SK-N-SH (cell line): ENCODE results near the gene TOX4. TPM values are rescaled to one million over a fixed set of nuclear protein-coding genes. Genes with fewer than 3 reads are reported as not detected.

Experiments
- CTCF ChIA-PET: fragments of 300-600, 350-600 bp; formaldehyde crosslinking; extraction: SDS; loops from one replicate; lab custom pipeline; 2021; lab: Yijun Ruan, JAX
- POLR2A ChIA-PET: fragments of 350-600 bp; sonication (Branson Sonifier 250); formaldehyde crosslinking; extraction: SDS; loops from one replicate; lab custom pipeline; 2020; ENCODE audit warnings: antibody characterized with exemption, inconsistent platforms; lab: Yijun Ruan, JAX
- DNase-seq: peaks from one replicate; pipeline ENCODE4 v3.0.0; 2012
- H2AFZ ChIP-seq: fragments of 200-600 bp; sonication (generic); 2 replicates; pipeline ENCODE4 v1.8.1; 2016; ENCODE audit warnings: antibody characterized with exemption, mild to moderate bottlenecking, low read depth
- H3F3A ChIP-seq: fragments of 200-600 bp; sonication (generic); replicated peaks from 2 replicates; pipeline ENCODE3; 2016; ENCODE audit warnings: antibody characterized with exemption, mild to moderate bottlenecking; ENCODE audit not compliant: insufficient read depth
- H3K27ac ChIP-seq, 2 experiments: fragments of 200-500 bp in 1 of 2; fragments of 200-600 bp in 1 of 2; sonication (Bioruptor generic) in 1 of 2; sonication (generic), shearing (Covaris generic) in 1 of 2; 2 replicates each; pipeline versions ENCODE4 v1.5.1 to v1.6.1; 2014 to 2016; ENCODE audit warnings: low read depth in 2 of 2, inconsistent platforms in 1 of 2, low read length in 1 of 2, mild to moderate bottlenecking in 1 of 2, mixed read lengths in 1 of 2
- H3K27me3 ChIP-seq: fragments of 200-600 bp; sonication (generic), shearing (Covaris generic); 2 replicates; pipeline ENCODE4 v1.6.1; 2016; ENCODE audit warnings: mixed run types; ENCODE audit not compliant: insufficient read depth
- H3K36me3 ChIP-seq, 2 experiments: fragments of 200-500 bp in 1 of 2; fragments of 200-600 bp in 1 of 2; sonication (Bioruptor generic) in 1 of 2; sonication (generic) in 1 of 2; replicated peaks in 1 of 2; 2 replicates each; pipeline versions ENCODE3 to v1.5.1; 2014 to 2016; ENCODE audit warnings: low read length in 1 of 2, mild to moderate bottlenecking in 1 of 2; ENCODE audit not compliant: insufficient read depth in 2 of 2, control insufficient read depth in 1 of 2
- H3K4me1 ChIP-seq, 2 experiments: fragments of 200-500 bp in 1 of 2; fragments of 200-600 bp in 1 of 2; sonication (Bioruptor generic) in 1 of 2; sonication (generic), shearing (Covaris generic) in 1 of 2; 2 replicates each; pipeline versions ENCODE4 v1.5.1 to v1.6.1; 2014 to 2016; ENCODE audit warnings: low read depth in 1 of 2, low read length in 1 of 2, mixed run types in 1 of 2; ENCODE audit not compliant: insufficient read depth in 2 of 2, control insufficient read depth in 1 of 2
- H3K4me2 ChIP-seq: fragments of 200-600 bp; sonication (generic), shearing (Covaris generic); 2 replicates; pipeline ENCODE4 v1.6.1; 2017; ENCODE audit warnings: mixed run types
- H3K4me3 ChIP-seq, 2 experiments: fragments of 200-500 bp in 1 of 2; fragments of 200-600 bp in 1 of 2; sonication (Bioruptor generic) in 1 of 2; sonication (generic), shearing (Covaris generic) in 1 of 2; 2 replicates each; pipeline versions ENCODE4 v1.5.1 to v1.8.1; 2014 to 2016; ENCODE audit warnings: low read depth in 2 of 2, inconsistent platforms in 1 of 2, low read length in 1 of 2, mild to moderate bottlenecking in 1 of 2, mixed read lengths in 1 of 2, moderate library complexity in 1 of 2
- H3K79me2 ChIP-seq: fragments of 200-600 bp; sonication (generic); 2 replicates; pipeline ENCODE4 v1.8.1; 2017; ENCODE audit warnings: mild to moderate bottlenecking; ENCODE audit not compliant: insufficient read depth
- H3K9ac ChIP-seq: fragments of 200-600 bp; sonication (generic); 2 replicates; pipeline ENCODE4 v1.6.1; 2017; ENCODE audit warnings: mixed run types
- H3K9me2 ChIP-seq: fragments of 200-600 bp; sonication (generic); 2 replicates; pipeline ENCODE4 v1.6.1; 2017; ENCODE audit warnings: mixed run types
- H3K9me3 ChIP-seq: fragments of 200-600 bp; sonication (generic); 2 replicates; pipeline ENCODE4 v1.6.1; 2017; ENCODE audit warnings: mixed run types, mild to moderate bottlenecking, moderate library complexity
- H4K20me1 ChIP-seq: fragments of 200-600 bp; sonication (generic); 2 replicates; pipeline ENCODE4 v1.6.1; 2017; ENCODE audit warnings: mild to moderate bottlenecking, mixed run types; ENCODE audit not compliant: insufficient read depth
- CTCF ChIP-seq: fragments of 200-600 bp; sonication (generic); IDR thresholded peaks from 2 replicates; pipeline ENCODE4 v1.6.1; 2017; ENCODE audit warnings: antibody characterized with exemption, mild to moderate bottlenecking, moderate library complexity
- FOSL2 ChIP-seq: IDR thresholded peaks from 2 replicates; pipeline ENCODE4 v1.4.0; 2012; ENCODE audit warnings: low read depth, mild to moderate bottlenecking, moderate library complexity, borderline replicate concordance
- GATA2 ChIP-seq: sonication (generic); formaldehyde crosslinking; IDR thresholded peaks from 2 replicates; pipeline ENCODE4 v1.5.0; 2020; ENCODE audit warnings: mild to moderate bottlenecking, missing genetic modification reagents
- JUND ChIP-seq: IDR thresholded peaks from 2 replicates; pipeline ENCODE4 v1.4.0; 2012
- MAX ChIP-seq: IDR thresholded peaks from 2 replicates; pipeline ENCODE4 v1.4.0; 2012; ENCODE audit warnings: low read depth
- MXI1 ChIP-seq: IDR thresholded peaks from 2 replicates; pipeline ENCODE4 v1.6.1; 2012; ENCODE audit warnings: mild to moderate bottlenecking, low read depth, low read length, improper control_type of control experiment
- NFIC ChIP-seq: IDR thresholded peaks from 2 replicates; pipeline ENCODE4 v1.4.0; 2012; ENCODE audit warnings: borderline replicate concordance
- PBX3 ChIP-seq: IDR thresholded peaks from 2 replicates; pipeline ENCODE4; 2012
- POLR2AphosphoS5 ChIP-seq: IDR thresholded peaks from 2 replicates; pipeline ENCODE4 v1.6.1; 2012; ENCODE audit warnings: low read depth, low read length
- REST ChIP-seq: IDR thresholded peaks from 2 replicates; pipeline ENCODE4 v1.6.1; 2012; ENCODE audit warnings: mild to moderate bottlenecking, low read depth, low read length, moderate library complexity
- RFX5 ChIP-seq: IDR thresholded peaks from 2 replicates; pipeline ENCODE4 v1.6.1; 2012; ENCODE audit warnings: mild to moderate bottlenecking, improper control_type of control experiment, low read length
- RXRA ChIP-seq: IDR thresholded peaks from 2 replicates; pipeline ENCODE4 v1.4.0; 2012; ENCODE audit warnings: low read depth, mild to moderate bottlenecking, borderline replicate concordance
- SMC3 ChIP-seq: IDR thresholded peaks from 2 replicates; pipeline ENCODE4 v1.6.1; 2012; ENCODE audit warnings: low read depth, low read length, improper control_type of control experiment
- TAF1 ChIP-seq: IDR thresholded peaks from 2 replicates; pipeline ENCODE4 v1.6.1; 2012; ENCODE audit warnings: low read depth, mild to moderate bottlenecking, low read length, moderate library complexity, borderline replicate concordance
- TEAD4 ChIP-seq: IDR thresholded peaks from 2 replicates; pipeline ENCODE4 v1.4.0; 2012; ENCODE audit warnings: mild to moderate bottlenecking, borderline replicate concordance; ENCODE audit not compliant: insufficient read depth
- USF1 ChIP-seq: IDR thresholded peaks from 2 replicates; pipeline ENCODE4 v1.4.0; 2012; ENCODE audit warnings: low read depth, borderline replicate concordance
- USF2 ChIP-seq: fragments of 150-350 bp; IDR thresholded peaks from 2 replicates; pipeline ENCODE4 v1.6.1; 2017; ENCODE audit warnings: antibody characterized with exemption, low read length, low read depth, borderline replicate concordance
- WGBS: methylation state at CpG from one replicate; pipeline ENCODE4 v1.1.6; 2017; ENCODE audit warnings: low lambda C conversion rate; 5-methylcytosine and 5-hydroxymethylcytosine counted together
- polyA plus RNA-seq, 3 experiments: library from polyadenylated mRNA; depleted of rRNA; stranded (reverse); fragments of >200 nt; gene quantifications; 2 replicates each; pipeline ENCODE4 v1.2.3, GENCODE V29; 2012

The TOX4 gene
- polyA plus RNA-seq, 1 of the 3 experiments (the other 2 are of a cell fraction) = 52.3 TPM

- Histone ChIP-seq H3K4me2 (no peak overlapping the region), H3K36me3 (no peaks in the 10 kb centered on the region), H3K9me3 (no peaks in the 10 kb centered on the region), H3K9ac (no peak overlapping the region), H3K27ac (no peak overlapping the region), H4K20me1 (no peaks in the 10 kb centered on the region), H3F3A (no peaks in the 10 kb centered on the region), H3K4me3 (no peak overlapping the region), H3K79me2 (no peaks in the 10 kb centered on the region), H3K9me2 (no peaks in the 10 kb centered on the region), H2AFZ (no peak overlapping the region), H3K4me1 (no peaks in the 10 kb centered on the region; a peak in 1 of 4 replicates), H3K27me3 (no peaks in the 10 kb centered on the region; the same call in 1 of the 2 replicates)
- TF ChIP-seq POLR2AphosphoS5 (no peak), TEAD4 (no peak), USF1 (no peak), MAX (no peak), SMC3 (no peak), REST (no peak), PBX3 (no peak)
- CTCF ChIA-PET = no interaction called here
- 71% methylated on average over 7 of the region's 7 CpGs for WGBS
- no peak for DNase-seq
- POLR2A ChIA-PET = no interaction called here
Measured at GRCh38 chr14:21543521-21543960, 66.5 kb downstream of the TOX4 start.

- H3K4me2 ChIP-seq = no peak overlapping the region
- no peaks in the 10 kb centered on the region for H3K9me3 ChIP-seq
- DNase-seq = no peak
- no peaks in the 10 kb centered on the region for H4K20me1 ChIP-seq
- no peak overlapping the region for H2AFZ ChIP-seq
- H3K79me2 ChIP-seq = no peaks in the 10 kb centered on the region
- no peak overlapping the region for H3K9ac ChIP-seq
- WGBS = 53% methylated on average over 5 of the region's 5 CpGs
- H3K9me2 ChIP-seq = no peaks in the 10 kb centered on the region
- ChIA-PET CTCF (interaction anchor here (0.7 kb wide), 1 partner anchor 1384 kb away, joined by 3 read pairs; no protein-coding TSS in a partner anchor), POLR2A (no interaction called here)
- no peak overlapping the region for H3K27ac ChIP-seq
- no peak overlapping the region for H3K4me3 ChIP-seq
- no peaks in the 10 kb centered on the region; a peak in 1 of 4 replicates for H3K4me1 ChIP-seq
- H3K27me3 ChIP-seq = no peaks in the 10 kb centered on the region; the same call in 1 of the 2 replicates
- no peaks in the 10 kb centered on the region for H3F3A ChIP-seq
- no peaks in the 10 kb centered on the region for H3K36me3 ChIP-seq
- no peak for TF ChIP-seq SMC3
- TF ChIP-seq RXRA = no peak
- TF ChIP-seq FOSL2 = no peak
- no peak for TF ChIP-seq GATA2 (CRISPR knock-in tag)
- no peak for TF ChIP-seq RFX5
- TF ChIP-seq MXI1 = no peak
- TF ChIP-seq JUND = no peak
- TF ChIP-seq USF2 = no peak
- no peak for TF ChIP-seq NFIC
- TF ChIP-seq CTCF = no peak
- no peak for TF ChIP-seq TAF1
Measured at GRCh38 chr14:21543963-21544362, 67.0 kb downstream of the TOX4 start.
